ENCODE measurements around the gene PCDH9. TPM values are rescaled to one million over a fixed set of nuclear protein-coding genes. Genes with fewer than 3 reads are reported as not detected.

PCDH9 gene
- total and polyA plus RNA-seq, 2 of the 13 experiments (the other 11 are each of a cell fraction or from before 2014, with no cell fraction given), result 0.09 TPM; not detected in 1

GRCh38 chr13:67230404-67231288, 510 bp upstream of the PCDH9 start (continued):
- TF ChIP-seq MYPOP (CRISPR knock-in tag; IDR thresholded peaks at IDR 0.05) (peak; percentile 76), KDM3A (CRISPR knock-in tag; IDR thresholded peaks at IDR 0.05; ENCODE audit: low read depth) (peak; percentile 77; the same call in 1 of the 2 replicates), THRA (CRISPR knock-in tag; IDR thresholded peaks at IDR 0.05; ENCODE audit: borderline replicate concordance) (peak; percentile 30; the same call in 1 of the 2 replicates), ZEB1 (IDR thresholded peaks at IDR 0.05; ENCODE audit: insufficient replicate concordance, low read depth) (no peak), ZNF20 (CRISPR knock-in tag; IDR thresholded peaks at IDR 0.05) (no peak), ZNF616 (CRISPR knock-in tag; IDR thresholded peaks at IDR 0.05; ENCODE audit: low read depth) (0 out of 2 replicates have a peak, but pooled peaks have one; percentile 66), ZNF274 (CRISPR knock-in tag; IDR thresholded peaks at IDR 0.05) (no peak), ARID2 (CRISPR knock-in tag; IDR thresholded peaks at IDR 0.05; ENCODE audit: borderline replicate concordance) (0 out of 2 replicates have a peak, but pooled peaks have one; percentile 31), ZNF574 (CRISPR knock-in tag; IDR thresholded peaks at IDR 0.05) (peak; percentile 89), MEIS2 (CRISPR knock-in tag; IDR thresholded peaks at IDR 0.05) (0 out of 2 replicates have a peak, but pooled peaks have one; percentile 63), HES4 (CRISPR knock-in tag; IDR thresholded peaks at IDR 0.05; ENCODE audit: borderline replicate concordance) (0 out of 2 replicates have a peak, but pooled peaks have one; percentile 16), ZNF503 (CRISPR knock-in tag; IDR thresholded peaks at IDR 0.05) (peak; percentile 64; the same call in 1 of the 2 replicates), MEF2D (CRISPR knock-in tag; IDR thresholded peaks at IDR 0.05) (no peak), ZNF501 (CRISPR knock-in tag; IDR thresholded peaks at IDR 0.05) (0 out of 2 replicates have a peak, but pooled peaks have one; percentile 31), ZNF17 (CRISPR knock-in tag; IDR thresholded peaks at IDR 0.05) (no peak), ZNF296 (CRISPR knock-in tag; conservative IDR thresholded peaks at IDR 0.05) (no peak), KLF13 (CRISPR knock-in tag; IDR thresholded peaks at IDR 0.05) (no peak), IKZF5 (CRISPR knock-in tag; IDR thresholded peaks at IDR 0.05) (no peak; the same call in 1 of the 2 replicates)
